ENCODE results near the gene RPP38.

Gene RPP38

DNA sequence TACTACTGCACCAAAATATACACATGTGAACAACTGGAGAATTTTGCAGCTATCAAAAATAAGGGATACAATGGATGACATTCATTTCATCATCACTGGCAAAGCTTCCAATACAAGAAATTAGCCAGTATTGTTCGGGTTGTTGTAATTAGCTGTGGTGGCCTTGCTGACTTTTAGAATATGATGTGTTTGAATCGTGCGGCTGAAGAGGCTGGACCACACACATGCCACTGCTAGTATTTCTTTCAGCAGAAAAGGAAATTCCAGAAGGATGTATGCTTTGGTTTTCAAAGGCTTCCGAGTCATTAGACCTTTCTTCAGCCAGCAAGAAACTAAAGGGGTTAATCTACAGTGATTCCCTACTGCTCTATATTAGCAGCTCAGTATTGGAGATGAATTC lies 16.6 kb downstream of the RPP38 start:
- DNase-seq, result no peak

DNA sequence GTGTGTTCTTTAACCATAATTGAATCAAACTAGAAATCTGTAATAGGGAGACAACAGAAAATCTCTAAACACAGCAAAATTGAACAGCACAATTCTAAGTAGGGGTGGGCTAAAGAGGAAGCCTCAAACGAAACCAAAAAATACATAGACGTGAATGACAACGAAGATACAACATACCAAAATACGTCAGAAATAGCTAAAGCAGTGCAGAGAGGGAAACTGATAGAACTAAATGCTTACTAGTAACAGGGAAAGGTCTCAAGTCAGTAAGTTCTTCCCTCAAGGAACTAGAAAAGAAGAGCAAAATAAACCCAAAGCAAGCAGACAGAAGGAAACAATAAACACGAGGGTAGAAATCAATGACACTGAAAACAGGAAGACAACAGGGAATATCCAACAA lies 19.1 kb downstream of the RPP38 start:
- DNase-seq, result no peak

DNA sequence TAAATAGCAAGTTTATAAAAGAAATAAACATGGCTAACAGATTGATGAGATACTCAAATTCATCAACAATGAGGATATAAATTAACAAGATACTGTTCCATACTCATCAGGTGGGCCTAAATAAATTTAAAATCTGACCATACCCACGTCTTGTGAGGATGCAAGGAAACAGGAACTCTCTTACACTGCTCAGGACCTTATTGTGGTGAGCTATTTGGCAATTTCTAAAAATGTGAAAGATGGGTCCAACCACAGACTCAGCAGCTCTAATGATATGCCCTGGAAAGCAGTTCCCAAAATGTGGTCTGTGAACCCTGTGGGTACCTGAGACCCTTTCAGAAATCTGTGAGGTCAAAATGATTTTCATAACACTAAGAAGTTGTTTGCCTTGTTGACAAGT lies 21.5 kb downstream of the RPP38 start:
- DNase-seq, result no peak

DNA sequence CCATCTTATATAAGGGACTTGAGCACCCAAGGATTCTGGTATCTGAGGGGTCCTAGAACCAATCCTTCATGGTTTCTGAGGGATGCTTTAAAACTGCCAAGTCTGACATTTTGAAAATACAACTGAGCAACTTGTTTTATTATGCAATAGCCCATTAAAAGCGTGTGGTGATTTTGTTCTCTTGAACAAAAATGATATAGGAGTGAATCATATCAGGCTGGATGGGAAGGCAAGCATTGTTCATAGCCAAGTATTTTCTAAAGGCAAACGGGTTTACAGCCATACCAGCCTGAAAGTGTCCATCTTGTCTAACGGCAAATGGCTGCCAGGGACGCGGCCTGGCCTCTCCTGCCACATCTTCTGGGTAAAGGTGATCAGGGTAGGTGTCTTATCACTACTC lies 23.4 kb downstream of the RPP38 start:
- DNase-seq, result no peak

DNA sequence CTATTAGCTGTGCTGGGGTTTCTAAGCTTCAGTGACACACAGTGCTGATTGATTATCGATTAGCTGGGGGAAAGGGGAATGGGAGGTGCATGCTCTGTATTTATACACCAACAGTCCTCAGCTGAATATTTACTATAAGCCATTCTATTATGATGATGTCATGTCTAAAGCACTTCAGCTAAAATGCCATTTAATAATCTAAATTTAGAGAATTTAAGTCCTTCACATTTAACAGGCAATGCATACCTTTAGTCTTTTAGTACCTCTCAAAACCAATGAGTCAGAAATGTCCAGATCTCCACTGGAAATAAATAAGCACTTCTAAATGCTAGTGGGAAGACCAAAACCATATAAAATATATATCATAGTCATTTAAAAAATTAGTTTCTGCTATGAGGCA lies 24.6 kb downstream of the RPP38 start:
- DNase-seq, result no peak

DNA sequence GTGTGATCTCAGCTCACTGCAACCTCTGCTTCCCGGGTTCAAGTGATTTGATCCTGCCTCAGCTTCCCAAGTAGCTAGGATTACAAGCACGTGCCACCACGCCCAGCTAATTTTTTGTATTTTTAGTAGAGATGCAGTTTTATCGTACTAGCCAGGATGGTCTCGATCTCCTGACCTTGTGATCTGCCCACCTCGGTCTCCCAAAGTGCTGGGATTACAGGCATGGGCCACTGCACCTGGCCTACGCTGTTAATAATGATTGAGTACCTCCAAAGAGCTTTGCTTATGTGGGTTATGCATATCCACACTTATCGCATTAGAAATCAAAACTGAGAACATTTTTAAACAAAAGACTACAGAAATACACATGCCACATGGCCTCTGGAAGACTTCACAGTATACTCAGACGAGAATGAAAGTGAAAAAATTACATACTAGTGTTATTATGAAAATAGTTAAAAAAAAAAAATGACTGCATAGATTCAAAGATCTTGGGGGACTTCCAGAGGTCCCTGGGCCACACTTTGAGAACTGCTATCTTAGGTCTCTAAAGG lies 25.4 kb downstream of the RPP38 start:
- no peak for DNase-seq

DNA sequence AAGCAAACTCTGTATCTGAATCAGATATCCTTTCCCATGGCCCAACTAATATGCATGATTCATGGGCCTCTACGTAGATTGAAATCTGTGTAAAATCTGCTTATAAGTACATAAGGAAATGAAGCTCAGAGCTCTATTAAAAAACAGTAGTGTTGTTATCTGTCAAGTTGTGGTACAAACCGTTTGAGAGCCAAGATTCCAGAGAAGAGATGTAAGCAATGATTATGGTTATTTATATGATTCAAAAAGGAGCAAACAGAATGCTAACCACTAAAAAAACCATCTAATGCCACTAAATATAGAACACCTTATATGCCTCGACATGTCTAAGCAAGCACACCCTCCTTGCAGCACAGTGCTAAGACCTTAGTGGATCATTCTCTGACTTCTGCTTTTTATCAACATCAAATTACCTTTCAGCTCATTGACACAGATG lies 26.6 kb downstream of the RPP38 start:
- no peak for DNase-seq

DNA sequence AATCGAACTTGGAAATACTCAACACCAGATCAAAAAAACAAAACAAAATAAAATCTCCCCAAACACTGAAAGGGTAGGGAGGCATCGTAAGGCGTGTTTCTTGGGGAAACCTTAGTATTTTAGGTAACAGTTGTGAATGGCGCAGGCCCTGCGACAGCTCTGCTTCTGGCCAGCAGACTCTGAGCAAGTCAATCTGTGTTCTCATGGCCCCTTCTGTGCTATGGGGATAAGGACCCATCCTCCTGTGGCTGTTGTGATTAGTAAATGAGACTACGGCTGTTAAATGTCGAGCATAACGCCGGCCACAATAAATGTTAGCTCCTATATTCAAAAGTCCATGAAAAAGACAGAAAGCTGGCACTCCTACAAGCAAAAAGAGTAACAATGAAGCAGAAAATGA lies 27.0 kb downstream of the RPP38 start:
- DNase-seq, result no peak

DNA sequence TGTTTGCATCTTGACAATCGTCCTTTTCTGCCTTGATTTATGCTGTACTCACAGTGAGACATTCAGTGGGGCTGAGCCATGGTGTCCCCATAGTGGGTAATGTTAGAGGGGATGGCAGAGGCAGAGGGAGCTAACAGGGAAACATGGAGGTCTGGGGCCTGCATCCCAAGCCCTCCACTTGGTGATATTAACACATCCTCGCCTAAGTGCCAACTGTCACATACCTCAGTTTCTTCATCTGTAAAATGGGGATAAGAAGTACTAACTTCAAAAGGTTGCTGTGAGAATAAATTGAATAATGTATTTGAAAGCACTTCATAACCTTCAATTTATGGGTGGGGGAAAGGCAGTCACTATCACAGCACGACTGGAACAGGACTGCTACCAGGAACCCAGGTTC lies 27.8 kb downstream of the RPP38 start:
- no peak for DNase-seq

DNA sequence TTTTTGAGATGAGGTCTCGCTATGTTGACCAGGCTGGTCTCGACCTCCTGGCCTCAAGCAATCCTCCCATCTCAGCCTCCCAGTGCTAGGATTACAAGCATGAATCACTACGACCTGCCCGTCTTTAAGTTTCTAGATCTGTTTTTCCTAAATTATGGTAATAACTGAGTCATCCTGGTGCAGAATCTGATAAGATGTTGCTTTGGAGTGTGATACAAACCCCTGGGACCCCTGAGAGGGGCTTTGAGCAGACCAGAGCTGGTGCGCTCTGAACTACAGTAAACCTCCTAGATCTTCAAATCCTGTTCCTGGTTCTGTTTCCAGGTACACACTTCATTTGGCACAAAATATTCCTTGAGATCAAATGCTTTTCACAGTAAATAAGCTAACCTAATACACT lies 34.2 kb downstream of the RPP38 start:
- no peak for DNase-seq

DNA sequence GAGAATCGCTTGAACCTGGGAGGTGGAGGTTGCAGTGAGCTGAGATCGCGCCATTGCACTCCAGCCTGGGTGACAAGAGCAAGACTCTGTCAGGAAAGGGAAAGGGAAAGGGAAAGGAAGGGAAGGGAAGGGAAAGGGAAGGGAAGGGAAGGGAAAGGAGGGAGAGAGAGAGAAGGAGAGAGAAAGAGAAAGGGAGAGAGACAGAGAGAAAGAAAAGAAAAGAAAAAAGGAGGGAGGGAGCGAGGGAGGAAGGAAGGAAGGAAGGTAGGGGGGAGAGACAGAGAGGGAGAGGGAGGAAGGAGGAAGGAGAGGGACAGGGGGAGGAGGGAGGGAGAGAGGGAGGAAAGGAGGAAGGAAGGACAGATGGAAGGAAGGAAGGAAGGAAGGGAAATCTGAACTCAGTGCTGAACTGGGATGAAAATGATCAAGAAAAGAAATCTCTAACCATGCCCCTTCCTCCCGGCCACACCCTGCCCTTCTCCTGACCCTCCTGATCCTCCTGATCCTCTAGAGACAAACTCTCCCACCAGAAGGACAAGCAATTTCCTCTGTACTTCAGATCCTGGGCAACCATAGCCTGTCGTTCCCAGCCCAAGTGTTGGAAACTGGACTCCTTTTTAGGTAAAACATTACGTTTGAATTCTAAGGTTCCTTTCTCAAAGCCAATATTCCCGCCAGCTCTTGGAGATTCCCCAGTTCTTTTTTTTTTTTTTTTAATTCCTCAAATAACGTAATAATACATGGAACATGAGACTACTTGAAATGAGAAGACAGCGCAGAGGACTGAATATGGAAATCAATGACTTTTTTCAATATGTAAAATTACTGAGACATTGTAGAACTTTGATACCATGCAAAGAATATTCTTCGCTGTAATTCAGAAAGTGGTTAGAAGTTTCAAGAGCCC lies 39.2 kb downstream of the RPP38 start:
- DNase-seq, result no peak

DNA sequence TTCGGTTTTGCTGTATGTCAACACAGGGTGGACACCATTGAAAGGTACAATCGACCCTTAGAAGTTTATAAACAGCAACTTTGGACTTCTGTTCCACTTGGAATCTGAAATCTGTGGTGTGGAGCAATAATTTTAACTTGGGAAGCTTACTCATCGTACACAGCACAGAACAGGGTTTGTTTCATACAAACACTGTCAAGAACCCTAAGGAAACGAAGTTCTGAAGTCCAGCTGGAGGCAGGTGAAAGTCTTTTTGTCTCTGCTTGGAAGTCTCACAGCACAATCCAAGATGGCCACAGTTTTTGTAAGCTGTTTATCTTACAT lies 39.8 kb downstream of the RPP38 start:
- no peak for DNase-seq

DNA sequence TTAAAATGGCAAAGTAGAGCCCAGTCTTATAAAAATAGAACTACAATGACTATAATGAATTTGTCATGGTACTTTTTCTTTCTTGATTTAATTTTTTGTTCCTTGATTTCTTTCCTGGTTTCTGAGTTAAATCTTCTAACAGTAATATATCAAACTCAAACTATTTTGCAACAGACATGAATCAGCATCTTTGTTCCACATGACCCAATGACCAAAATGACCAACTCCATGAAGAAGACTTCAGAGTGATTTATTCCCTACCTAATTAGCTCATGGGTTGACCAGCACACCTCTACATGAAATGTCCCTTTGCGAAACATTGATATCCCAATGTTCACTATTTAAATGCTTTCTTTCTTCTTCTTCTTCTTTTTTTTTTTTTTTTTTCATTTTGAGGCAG lies 40.5 kb downstream of the RPP38 start:
- DNase-seq, result no peak

DNA sequence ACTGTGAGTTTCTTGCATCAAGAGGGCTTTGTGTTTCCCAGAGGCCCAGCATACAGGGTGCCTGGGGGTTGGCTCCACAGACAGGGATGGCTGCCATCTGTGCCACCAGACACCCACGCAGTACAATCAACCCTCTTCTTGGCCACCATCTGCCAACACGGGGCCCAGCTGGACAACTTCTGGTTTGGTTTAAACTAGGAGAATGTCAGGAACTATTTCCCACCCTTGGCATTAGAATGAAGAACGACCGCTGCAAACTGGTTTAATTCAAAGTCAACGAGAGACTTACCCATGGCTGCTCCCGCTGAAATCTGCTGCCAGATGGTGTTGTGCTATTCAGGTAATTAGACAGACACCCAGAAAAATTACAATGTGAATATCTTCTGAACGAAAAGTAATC lies 43.5 kb downstream of the RPP38 start:
- DNase-seq, result no peak

DNA sequence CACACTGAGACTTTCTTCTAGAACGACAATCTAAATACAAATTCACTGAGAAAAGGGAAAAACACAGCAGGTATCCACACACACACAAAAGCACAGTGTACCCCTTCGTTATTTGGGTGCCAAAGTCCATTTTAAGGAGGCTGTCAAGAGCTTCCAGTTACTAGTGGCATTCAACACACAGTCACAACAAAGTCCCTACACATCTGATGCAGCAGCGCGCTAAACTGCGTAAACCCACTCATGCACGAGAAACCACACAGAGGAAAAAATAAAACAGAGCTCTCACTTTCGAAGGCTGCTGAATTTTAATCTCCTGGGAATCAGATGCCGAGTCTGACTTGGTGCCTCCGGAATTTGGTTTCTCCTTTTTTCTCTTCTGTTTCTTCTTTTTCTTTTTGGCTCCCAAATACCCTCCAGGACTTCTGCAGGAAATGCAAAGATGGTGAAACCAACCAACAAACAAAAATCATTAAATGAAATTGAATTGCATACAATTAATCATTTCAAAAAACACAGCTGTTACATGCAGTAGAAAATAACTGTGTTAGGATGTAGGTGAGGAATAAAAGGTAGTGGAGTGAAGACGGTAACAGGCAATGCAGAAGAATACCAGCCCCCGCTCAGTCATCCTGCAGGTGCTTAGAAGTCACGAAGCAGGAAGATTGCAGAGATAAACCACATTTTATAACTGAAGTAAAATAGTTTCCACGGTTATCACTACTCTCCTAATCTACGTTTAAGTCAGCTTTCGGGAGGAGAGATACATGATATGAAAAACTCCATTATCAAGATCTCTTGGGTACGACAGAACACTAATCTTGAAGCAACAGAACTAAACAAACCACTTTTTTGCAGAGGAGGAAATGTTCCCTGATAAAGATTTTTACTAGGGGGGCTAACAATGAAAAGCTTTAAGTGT lies 44.2 kb downstream of the RPP38 start:
- no peak for DNase-seq

DNA sequence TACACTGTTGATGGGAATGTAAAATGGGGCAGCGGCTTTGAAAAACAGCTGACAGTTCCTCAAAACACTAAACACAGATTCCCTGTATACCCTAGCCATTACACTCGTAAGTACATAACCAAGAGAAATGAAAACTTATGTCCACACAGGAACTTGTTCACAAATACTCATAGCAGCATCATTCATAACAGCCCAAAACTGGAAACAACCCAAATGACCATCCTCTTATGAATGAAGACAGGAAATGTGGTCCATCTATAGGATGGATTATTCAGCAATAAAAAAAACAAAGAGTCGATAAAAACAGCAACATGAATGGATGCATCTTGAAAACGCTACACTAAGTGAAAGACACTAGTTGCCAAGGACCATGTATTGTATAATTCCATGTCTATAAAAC lies 47.6 kb downstream of the RPP38 start:
- DNase-seq, result no peak

DNA sequence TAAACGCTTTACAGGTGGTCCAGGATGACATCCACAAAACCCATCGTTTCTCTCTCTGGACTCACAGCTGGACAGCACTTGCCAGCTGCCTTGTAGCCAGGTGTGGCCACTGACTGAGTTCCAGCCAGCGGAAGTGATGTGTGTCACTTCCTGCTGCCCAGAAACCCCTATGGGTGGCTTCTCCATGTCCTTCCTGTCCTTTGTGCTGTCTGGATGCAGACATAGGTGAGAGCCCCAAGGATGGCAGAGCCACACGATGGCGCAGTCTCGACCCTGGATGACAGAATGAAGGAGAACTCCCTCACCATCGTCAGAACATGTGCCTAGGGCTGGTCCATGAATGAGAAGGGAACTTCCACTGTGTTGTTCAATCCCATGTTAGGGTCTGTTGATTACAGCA lies 49.2 kb downstream of the RPP38 start:
- peak; percentile 35 for DNase-seq

DNA sequence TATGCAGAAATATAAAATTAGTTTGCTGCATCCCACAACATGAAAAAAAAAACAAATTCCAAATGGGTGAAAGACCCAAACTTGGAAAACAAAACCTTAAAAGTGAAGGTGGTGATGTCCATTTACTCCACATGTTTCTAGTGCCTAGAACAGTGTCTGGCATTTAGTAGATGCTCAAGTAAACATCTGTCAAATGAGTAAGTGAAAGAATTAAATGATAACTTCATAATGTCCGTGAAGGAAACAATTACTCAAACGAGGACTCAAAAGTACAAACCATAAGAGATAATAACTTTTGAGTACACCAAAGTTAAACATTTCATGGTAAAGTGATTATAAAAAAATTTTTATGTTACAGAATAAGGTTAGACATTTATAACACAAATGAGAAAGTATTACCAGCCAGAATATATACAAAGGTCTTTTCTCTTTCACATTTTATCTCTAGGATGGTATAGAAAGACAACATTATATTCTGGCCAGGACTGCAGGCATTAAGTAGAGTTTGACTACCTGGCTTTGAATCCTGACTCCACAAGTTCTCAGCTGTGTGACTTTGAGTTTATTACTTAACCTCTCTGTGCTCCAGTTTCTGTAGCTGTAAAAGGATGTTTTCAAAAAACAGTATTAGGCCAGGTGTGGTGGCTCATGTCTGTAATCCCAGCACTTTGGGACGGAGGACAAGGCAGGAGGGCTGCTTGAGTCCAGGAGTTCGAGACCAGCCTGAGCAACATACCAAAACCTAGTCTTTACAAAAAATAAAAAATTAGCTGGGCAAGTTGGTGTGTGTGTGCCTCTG lies 50.6 kb downstream of the RPP38 start:
- DNase-seq, result no peak

DNA sequence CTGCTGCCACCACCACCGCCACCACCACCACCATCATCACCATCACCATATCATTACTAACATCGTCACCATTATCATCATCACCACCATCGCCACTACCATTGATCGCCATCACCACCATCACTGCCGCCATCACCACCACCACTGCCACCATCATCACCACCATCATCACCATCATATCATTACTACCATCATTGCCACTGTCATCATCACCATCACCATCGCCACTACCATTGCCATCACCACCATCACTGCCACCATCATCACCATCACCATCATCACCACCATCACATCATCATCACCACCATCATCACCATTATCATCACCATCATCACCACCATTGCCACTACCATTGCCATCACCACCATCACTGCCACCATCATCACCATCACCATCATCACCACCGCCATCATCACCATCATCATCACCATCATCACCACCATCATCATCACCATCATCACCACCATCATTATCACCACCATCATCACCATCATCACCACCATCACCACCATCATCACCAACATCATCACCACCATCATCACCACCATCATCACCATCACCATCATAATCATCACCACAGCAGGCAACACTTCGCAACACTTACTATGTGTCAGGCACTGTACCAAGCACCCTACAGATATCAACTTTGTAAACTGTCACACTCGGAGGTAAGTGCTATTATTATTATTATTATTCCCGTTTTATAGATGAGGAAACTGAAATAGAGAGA lies 52.1 kb downstream of the RPP38 start:
- DNase-seq, result peak; percentile 6

DNA sequence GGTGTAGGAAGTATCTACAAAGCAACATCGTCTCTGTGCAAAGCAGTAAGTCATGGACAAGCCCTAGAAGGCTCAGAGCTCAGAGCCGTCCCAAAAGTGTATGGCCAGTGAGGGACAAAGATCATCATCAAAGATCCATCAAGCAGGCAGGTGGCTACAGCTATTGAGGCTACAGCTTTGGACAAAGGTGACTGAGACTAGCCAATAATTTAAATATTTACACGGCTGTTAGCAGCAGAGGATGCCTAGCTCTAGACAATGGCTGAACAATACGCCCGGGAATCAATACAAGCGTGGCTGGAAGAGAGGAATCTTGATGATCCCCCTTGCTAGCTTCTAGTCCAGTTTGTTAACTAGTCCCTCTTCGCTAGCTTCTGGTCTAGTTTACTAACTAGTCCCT lies 53.4 kb downstream of the RPP38 start:
- DNase-seq, result peak; percentile 15

DNA sequence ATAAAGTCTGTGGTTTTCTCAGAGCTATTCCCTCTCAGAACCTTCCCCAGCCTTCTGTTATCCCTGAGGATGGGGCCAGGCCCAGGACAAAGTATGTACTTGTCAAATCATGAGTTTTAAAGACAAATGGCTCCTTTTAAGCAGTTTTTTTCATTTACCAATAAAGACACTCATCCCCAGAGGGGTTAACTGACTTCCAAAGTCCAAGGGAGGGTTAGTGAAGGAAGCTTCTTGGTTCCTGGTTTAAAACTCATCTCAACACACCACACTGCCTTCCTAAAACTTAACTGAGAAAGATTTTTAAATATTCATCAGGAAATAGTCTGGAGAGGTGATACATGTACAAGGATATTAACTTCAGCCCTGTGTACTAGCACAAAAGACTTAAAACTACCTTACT lies 55.4 kb downstream of the RPP38 start:
- DNase-seq, result no peak

Measured in activated CD8-positive, alpha-beta memory T cell treated with anti-CD3 and anti-CD28 coated beads, Interleukin-2, amount 50 U/mL, for 48 hours (primary cell).